Peyer's patch (tissue), 4 donors: ENCODE data around the gene SCGB1D2.

ENCODE experiments used
- CTCF ChIP-seq, 6 experiments: fragments of 450-650 bp in 4 of 6; fragments of 200-600 bp in 2 of 6; sonication (generic) in 1 of 6; IDR thresholded peaks; one replicate each; pipeline ENCODE4 v1.5.1; 2017 to 2019; ENCODE audit warnings: antibody characterized with exemption in 6 of 6, mild to moderate bottlenecking in 3 of 6, moderate library complexity in 1 of 6
- POLR2A ChIP-seq, 2 donors: fragments of 450-650 bp; IDR thresholded peaks; one replicate each; pipeline ENCODE4 v1.5.1; 2017; ENCODE audit warnings: antibody characterized with exemption in 2 of 2, mild to moderate bottlenecking in 2 of 2, moderate library complexity in 2 of 2

GRCh38 chr11:62205441-62205840, 36.6 kb upstream of the SCGB1D2 start:
- TF ChIP-seq CTCF (IDR thresholded peaks at IDR 0.05) (no peak), POLR2A (IDR thresholded peaks at IDR 0.05) (no peak)
